ENCODE data around the gene NCAN. TPM values are rescaled to one million over a fixed set of nuclear protein-coding genes. Genes with fewer than 3 reads are reported as not detected.
A peak's percentile ranks its signal among the peaks of the same experiment; 100 is the strongest.
"Not testable (repeated sequence)": the region's sequence is repeated elsewhere in the genome, so short reads cannot be mapped to it uniquely, and the experiment has no call there.

Gene NCAN
- polyA plus RNA-seq, 2 of the 4 experiments (the other 2 are of a cell fraction) = 0.03 to 0.05 TPM

DNA sequence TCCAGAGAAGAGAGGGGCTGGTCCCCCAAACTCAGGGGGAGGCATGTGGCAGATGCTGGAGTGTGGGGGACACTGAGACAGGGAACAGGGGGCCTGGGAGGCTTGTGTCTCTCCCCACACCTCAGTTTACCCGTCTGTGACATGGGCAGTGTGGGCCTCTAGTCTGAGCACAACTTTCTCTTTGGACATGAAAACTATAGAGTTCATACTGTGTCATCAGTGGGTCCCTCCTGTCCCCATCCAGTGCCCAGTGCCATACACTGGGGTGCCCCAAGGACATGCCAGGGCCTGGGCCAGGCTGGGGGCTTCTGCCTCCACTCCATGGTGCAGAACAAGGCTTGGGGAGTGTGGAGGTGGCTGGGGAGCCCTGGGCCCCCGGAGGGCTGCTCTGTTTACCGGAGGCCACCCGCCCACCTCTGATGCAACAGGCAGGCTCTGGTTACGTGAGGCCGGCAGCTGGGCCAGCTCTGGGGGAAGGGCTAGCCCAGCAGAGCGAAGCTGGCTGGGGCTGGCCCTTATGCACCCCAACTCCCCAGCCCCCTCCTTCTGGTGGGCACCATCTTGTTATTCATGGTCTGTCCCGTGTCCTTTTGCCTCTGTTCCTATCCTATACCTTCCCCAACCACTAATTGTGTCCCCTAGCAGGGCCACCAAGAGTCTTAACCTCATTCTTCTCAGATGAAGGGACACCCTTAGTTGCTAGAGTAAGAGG is 39.8 kb upstream of the NCAN start:
- Histone ChIP-seq H3K4me3 (no peak overlapping the region), H3K4me2 (no peak overlapping the region), H3K27ac (peak overlapping the region in 1 of 2 experiments; percentile 73; a peak in 4 of 6 replicates), H3K9me3 (no peaks in the 10 kb centered on the region), H3K4me1 (peaks cover 5% of the 10 kb centered on the region; the same call in 1 of the 3 replicates)
- DNase-seq (ENCODE audit: low read depth in 1 of 2, low spot score in 1 of 2) (no peak), ATAC-seq (no peak), FAIRE-seq (no peak)
- 65% methylated on average over 6 of the region's 8 CpGs for WGBS (ENCODE audit: missing lambda C conversion rate)
- POLR2A ChIA-PET = no interaction called here
- TF ChIP-seq HOXB13 (CRISPR knock-in tag; IDR thresholded peaks at IDR 0.05; ENCODE audit: low read depth) (no peak), SREBF2 (IDR thresholded peaks at IDR 0.05) (no peak), ZFP36 (IDR thresholded peaks at IDR 0.05; ENCODE audit: borderline replicate concordance, partially characterized antibody) (no peak), JUNB (IDR thresholded peaks at IDR 0.05) (no peak), SMC3 (IDR thresholded peaks at IDR 0.05) (no peak), MAZ (IDR thresholded peaks at IDR 0.05; ENCODE audit: borderline replicate concordance, low read depth, low read length) (no peak), RARB (CRISPR knock-in tag; IDR thresholded peaks at IDR 0.05) (no peak), ZC3H11A (IDR thresholded peaks at IDR 0.05) (no peak), POLR2A (IDR thresholded peaks at IDR 0.05; ENCODE audit: low read length) (no peak), POLR2AphosphoS2 (conservative IDR thresholded peaks at IDR 0.05; ENCODE audit: low read length) (no peak), BHLHE40 (IDR thresholded peaks at IDR 0.05; ENCODE audit: low read depth, low read length) (no peak)
- TF ChIP-seq, protein P1, sequence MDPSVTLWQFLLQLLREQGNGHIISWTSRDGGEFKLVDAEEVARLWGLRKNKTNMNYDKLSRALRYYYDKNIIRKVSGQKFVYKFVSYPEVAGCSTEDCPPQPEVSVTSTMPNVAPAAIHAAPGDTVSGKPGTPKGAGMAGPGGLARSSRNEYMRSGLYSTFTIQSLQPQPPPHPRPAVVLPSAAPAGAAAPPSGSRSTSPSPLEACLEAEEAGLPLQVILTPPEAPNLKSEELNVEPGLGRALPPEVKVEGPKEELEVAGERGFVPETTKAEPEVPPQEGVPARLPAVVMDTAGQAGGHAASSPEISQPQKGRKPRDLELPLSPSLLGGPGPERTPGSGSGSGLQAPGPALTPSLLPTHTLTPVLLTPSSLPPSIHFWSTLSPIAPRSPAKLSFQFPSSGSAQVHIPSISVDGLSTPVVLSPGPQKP (IDR thresholded peaks at IDR 0.05; ENCODE audit: low read depth, low read length) = no peak
- TF ChIP-seq, protein P2, sequence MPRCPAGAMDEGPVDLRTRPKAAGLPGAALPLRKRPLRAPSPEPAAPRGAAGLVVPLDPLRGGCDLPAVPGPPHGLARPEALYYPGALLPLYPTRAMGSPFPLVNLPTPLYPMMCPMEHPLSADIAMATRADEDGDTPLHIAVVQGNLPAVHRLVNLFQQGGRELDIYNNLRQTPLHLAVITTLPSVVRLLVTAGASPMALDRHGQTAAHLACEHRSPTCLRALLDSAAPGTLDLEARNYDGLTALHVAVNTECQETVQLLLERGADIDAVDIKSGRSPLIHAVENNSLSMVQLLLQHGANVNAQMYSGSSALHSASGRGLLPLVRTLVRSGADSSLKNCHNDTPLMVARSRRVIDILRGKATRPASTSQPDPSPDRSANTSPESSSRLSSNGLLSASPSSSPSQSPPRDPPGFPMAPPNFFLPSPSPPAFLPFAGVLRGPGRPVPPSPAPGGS (IDR thresholded peaks at IDR 0.05) = no peak
- TF ChIP-seq, protein P3, sequence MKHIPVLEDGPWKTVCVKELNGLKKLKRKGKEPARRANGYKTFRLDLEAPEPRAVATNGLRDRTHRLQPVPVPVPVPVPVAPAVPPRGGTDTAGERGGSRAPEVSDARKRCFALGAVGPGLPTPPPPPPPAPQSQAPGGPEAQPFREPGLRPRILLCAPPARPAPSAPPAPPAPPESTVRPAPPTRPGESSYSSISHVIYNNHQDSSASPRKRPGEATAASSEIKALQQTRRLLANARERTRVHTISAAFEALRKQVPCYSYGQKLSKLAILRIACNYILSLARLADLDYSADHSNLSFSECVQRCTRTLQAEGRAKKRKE (CRISPR knock-in tag; IDR thresholded peaks at IDR 0.05; ENCODE audit: low read depth) = no peak
- TF ChIP-seq, protein P4, sequence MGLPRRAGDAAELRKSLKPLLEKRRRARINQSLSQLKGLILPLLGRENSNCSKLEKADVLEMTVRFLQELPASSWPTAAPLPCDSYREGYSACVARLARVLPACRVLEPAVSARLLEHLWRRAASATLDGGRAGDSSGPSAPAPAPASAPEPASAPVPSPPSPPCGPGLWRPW (IDR thresholded peaks at IDR 0.05) = no peak
- TF ChIP-seq, protein P5, sequence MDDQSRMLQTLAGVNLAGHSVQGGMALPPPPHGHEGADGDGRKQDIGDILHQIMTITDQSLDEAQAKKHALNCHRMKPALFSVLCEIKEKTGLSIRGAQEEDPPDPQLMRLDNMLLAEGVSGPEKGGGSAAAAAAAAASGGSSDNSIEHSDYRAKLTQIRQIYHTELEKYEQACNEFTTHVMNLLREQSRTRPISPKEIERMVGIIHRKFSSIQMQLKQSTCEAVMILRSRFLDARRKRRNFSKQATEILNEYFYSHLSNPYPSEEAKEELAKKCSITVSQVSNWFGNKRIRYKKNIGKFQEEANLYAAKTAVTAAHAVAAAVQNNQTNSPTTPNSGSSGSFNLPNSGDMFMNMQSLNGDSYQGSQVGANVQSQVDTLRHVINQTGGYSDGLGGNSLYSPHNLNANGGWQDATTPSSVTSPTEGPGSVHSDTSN (IDR thresholded peaks at IDR 0.05) = no peak
- CTCF ChIA-PET = no interaction called here

DNA sequence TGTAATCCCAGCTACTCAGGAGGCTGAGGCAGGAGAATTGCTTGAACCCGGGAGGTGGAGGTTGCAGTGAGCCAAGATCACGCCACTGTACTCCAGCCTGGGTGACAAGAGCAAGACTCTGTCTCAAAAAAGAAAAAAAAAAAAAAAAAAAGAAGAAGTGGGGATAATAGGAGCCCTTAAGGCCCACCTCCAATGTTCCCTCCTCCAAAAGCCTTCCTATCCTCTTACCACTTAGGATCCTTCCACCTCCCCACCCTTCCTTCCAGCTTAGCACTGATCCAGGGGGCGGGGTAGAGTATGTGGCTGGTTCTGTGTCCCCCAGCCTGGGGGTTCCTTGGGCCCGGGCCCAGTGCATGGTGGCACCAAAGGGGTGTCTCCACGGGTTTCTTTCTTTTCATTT is 38.5 kb upstream of the NCAN start:
- POLR2A ChIA-PET; H3K4me2 ChIP-seq; DNase-seq (ENCODE audit: low read depth in 1 of 2, low spot score in 1 of 2); H3K4me3 ChIP-seq; H3K27ac ChIP-seq; H3K4me1 ChIP-seq; FAIRE-seq; ATAC-seq; H3K9me3 ChIP-seq: not testable (repeated sequence)
- 78% methylated on average over 4 of the region's 5 CpGs for WGBS (ENCODE audit: missing lambda C conversion rate)
- CTCF ChIA-PET = interaction anchor here (1.1 kb wide), 1 partner anchor 13 kb away, joined by 3 read pairs; no protein-coding TSS in a partner anchor

DNA sequence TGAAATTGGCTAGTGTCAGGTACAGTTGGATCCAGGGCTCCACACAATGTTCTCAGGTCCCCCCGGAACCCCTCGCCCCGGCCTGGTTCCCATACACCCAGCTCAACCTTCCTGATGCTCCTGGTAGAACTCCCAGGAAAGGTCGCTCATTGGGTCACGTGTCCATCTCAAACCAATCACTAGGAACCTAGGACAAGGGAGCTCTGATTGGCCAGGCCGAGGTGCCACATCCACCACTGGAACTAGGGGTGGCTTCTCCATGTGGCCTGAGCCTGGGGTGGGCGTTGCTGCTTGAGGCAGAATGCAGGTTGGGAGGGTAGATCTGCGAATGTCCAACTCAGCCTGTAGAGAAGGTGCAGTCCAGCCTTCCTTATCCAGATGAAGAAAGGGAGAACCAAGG is 34.8 kb upstream of the NCAN start:
- Histone ChIP-seq H3K27ac (no peak overlapping the region), H3K4me1 (peaks cover 4% of the 10 kb centered on the region; the same call in 1 of the 3 replicates), H3K9me3 (no peaks in the 10 kb centered on the region), H3K4me3 (no peak overlapping the region), H3K4me2 (no peak overlapping the region)
- POLR2A ChIA-PET = no interaction called here
- WGBS (ENCODE audit: missing lambda C conversion rate) = 100% methylated on average over 3 of the region's 8 CpGs
- no peak for FAIRE-seq
- TF ChIP-seq CHD2 (IDR thresholded peaks at IDR 0.05; ENCODE audit: low read length, partially characterized antibody) = no peak
- TF ChIP-seq CEBPB (IDR thresholded peaks at IDR 0.05) = no peak
- TF ChIP-seq, protein P6, sequence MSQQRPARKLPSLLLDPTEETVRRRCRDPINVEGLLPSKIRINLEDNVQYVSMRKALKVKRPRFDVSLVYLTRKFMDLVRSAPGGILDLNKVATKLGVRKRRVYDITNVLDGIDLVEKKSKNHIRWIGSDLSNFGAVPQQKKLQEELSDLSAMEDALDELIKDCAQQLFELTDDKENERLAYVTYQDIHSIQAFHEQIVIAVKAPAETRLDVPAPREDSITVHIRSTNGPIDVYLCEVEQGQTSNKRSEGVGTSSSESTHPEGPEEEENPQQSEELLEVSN (IDR thresholded peaks at IDR 0.05; ENCODE audit: borderline replicate concordance, low read depth) = no peak
- no peak for TF ChIP-seq KDM1A (IDR thresholded peaks at IDR 0.05; ENCODE audit: low read depth)
- TF ChIP-seq GATA3 (IDR thresholded peaks at IDR 0.05; ENCODE audit: borderline replicate concordance) = no peak
- TF ChIP-seq, protein P1 (IDR thresholded peaks at IDR 0.05; ENCODE audit: low read depth, low read length) = no peak
- no peak for TF ChIP-seq SMC3 (IDR thresholded peaks at IDR 0.05)
- CTCF ChIA-PET = interaction anchor here (0.5 to 3.3 kb wide), 4 partner anchors 8 to 45 kb away, joined by 3 to 22 read pairs (median 3); partner anchors contain the start of genes BORCS8 and RFXANK
- peak in 1 of 2 experiments; percentile 36 for DNase-seq (ENCODE audit: low read depth in 1 of 2, low spot score in 1 of 2)
- ATAC-seq = no peak; a peak in 1 of 6 replicates
